Measurements from ENCODE around the gene PRKRA.

DNA sequence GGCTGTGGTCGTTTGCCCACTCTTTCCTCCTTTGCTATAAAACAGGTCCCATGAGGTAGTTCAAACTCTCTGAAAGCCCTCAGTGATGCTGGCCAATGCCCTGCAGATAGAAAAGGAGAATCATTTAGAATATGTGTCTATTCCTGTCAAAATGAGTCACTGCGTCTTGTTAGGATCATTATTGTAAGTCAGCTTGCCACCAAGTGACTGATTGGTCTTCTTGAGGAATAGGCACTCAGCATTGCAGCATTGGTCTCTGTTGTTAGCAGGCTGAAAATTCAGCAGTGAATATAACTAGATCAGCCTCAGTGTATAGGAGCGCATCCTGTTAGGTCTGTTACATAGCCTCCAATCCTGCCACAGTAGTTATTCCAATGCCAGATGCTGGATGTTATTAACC, 28.9 kb downstream of the PRKRA start:
- TF ChIP-seq, protein P1, sequence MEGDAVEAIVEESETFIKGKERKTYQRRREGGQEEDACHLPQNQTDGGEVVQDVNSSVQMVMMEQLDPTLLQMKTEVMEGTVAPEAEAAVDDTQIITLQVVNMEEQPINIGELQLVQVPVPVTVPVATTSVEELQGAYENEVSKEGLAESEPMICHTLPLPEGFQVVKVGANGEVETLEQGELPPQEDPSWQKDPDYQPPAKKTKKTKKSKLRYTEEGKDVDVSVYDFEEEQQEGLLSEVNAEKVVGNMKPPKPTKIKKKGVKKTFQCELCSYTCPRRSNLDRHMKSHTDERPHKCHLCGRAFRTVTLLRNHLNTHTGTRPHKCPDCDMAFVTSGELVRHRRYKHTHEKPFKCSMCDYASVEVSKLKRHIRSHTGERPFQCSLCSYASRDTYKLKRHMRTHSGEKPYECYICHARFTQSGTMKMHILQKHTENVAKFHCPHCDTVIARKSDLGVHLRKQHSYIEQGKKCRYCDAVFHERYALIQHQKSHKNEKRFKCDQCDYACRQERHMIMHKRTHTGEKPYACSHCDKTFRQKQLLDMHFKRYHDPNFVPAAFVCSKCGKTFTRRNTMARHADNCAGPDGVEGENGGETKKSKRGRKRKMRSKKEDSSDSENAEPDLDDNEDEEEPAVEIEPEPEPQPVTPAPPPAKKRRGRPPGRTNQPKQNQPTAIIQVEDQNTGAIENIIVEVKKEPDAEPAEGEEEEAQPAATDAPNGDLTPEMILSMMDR (IDR thresholded peaks at IDR 0.05 in 8 of 11, conservative IDR thresholded peaks at IDR 0.05 in 3 of 11), result no peak
- TF ChIP-seq POLR2A (IDR thresholded peaks at IDR 0.05), result no peak
- TF ChIP-seq POLR2AphosphoS5 (IDR thresholded peaks at IDR 0.05), result no peak

All from spleen (tissue), 7 donors.